Neural cell (in vitro differentiated cells): ENCODE data around the gene MRPS35. TPM values are rescaled to one million over a fixed set of nuclear protein-coding genes. Genes with fewer than 3 reads are reported as not detected.

Experiments
- H2AFZ ChIP-seq: fragments of 200-600, 300-800 bp; sonication (generic), shearing (Covaris generic); 2 replicates; pipeline ENCODE4 v1.6.0; 2014; ENCODE audit warnings: low read depth, mild to moderate bottlenecking, antibody characterized with exemption, low read length, moderate library complexity
- H3F3A ChIP-seq: fragments of 200-600 bp; shearing (Covaris generic); 2 replicates; pipeline ENCODE4 v1.6.1; 2016; ENCODE audit warnings: mild to moderate bottlenecking, moderate library complexity, mixed read lengths, antibody characterized with exemption, low read length; ENCODE audit not compliant: insufficient read depth, poor library complexity, severe bottlenecking
- H3K27ac ChIP-seq: fragments of 200-600, 300-800 bp; sonication (generic), shearing (Covaris generic); 2 replicates; pipeline ENCODE4 v1.5.1; 2014; ENCODE audit warnings: mild to moderate bottlenecking, low read length, moderate library complexity
- H3K27me3 ChIP-seq: fragments of 300-800, 200-600 bp; sonication (generic), shearing (Covaris generic); 2 replicates; pipeline ENCODE4 v1.6.0; 2014; ENCODE audit warnings: mild to moderate bottlenecking, low read depth, low read length, moderate library complexity; ENCODE audit not compliant: insufficient read depth
- H3K36me3 ChIP-seq: fragments of 300-800, 200-600 bp; sonication (generic), shearing (Covaris generic); 2 replicates; pipeline ENCODE4 v1.5.1; 2014; ENCODE audit warnings: mild to moderate bottlenecking, antibody characterized with exemption, low read length, moderate library complexity; ENCODE audit not compliant: insufficient read depth
- H3K4me2 ChIP-seq: fragments of 300-800, 200-600 bp; sonication (generic), shearing (Covaris generic); 2 replicates; pipeline ENCODE4 v1.6.0; 2014; ENCODE audit warnings: mild to moderate bottlenecking, low read length
- H3K4me3 ChIP-seq: fragments of 300-800, 200-600 bp; sonication (generic), shearing (Covaris generic); 2 replicates; pipeline ENCODE4 v1.5.1; 2014; ENCODE audit warnings: mild to moderate bottlenecking, low read length, moderate library complexity
- H3K79me2 ChIP-seq: fragments of 200-600 bp; shearing (Covaris generic); replicated peaks from 2 replicates; pipeline ENCODE4 v1.6.0; 2014; ENCODE audit warnings: mild to moderate bottlenecking, low read length, moderate library complexity; ENCODE audit not compliant: insufficient read depth
- H3K9ac ChIP-seq: fragments of 300-800, 200-600 bp; sonication (generic), shearing (Covaris generic); 2 replicates; pipeline ENCODE4 v1.6.1; 2016; ENCODE audit warnings: mild to moderate bottlenecking, low read length, mixed read lengths
- H3K9me2 ChIP-seq: fragments of 200-600 bp; shearing (Covaris generic); 2 replicates; pipeline ENCODE4 v1.6.1; 2016; ENCODE audit warnings: mild to moderate bottlenecking, low read length, mixed read lengths; ENCODE audit not compliant: insufficient read depth
- H3K9me3 ChIP-seq: fragments of 200-600, 300-800 bp; sonication (generic), shearing (Covaris generic); 2 replicates; pipeline ENCODE4 v1.6.1; 2016; ENCODE audit warnings: mild to moderate bottlenecking, mixed run types, low read length, moderate library complexity, mixed read lengths
- H4K20me1 ChIP-seq: fragments of 200-600 bp; shearing (Covaris generic); 2 replicates; pipeline ENCODE4 v1.6.1; 2016; ENCODE audit warnings: mild to moderate bottlenecking, mixed run types; ENCODE audit not compliant: insufficient read depth
- EP300 ChIP-seq: fragments of 450-650 bp; conservative IDR thresholded peaks from 2 replicates; pipeline ENCODE4 v1.6.1; 2014; ENCODE audit warnings: antibody characterized with exemption, mild to moderate bottlenecking, moderate library complexity; ENCODE audit not compliant: poor library complexity, severe bottlenecking
- EZH2 ChIP-seq: fragments of 200-600, 300-800 bp; shearing (Covaris generic), sonication (generic); IDR thresholded peaks from 2 replicates; pipeline ENCODE4 v1.6.1; 2014; ENCODE audit warnings: antibody characterized with exemption, low read length, borderline replicate concordance, mild to moderate bottlenecking; ENCODE audit not compliant: insufficient read depth, poor library complexity, severe bottlenecking
- MXI1 ChIP-seq: fragments of 450-650 bp; conservative IDR thresholded peaks from 2 replicates; pipeline ENCODE4 v1.6.1; 2014; ENCODE audit warnings: antibody characterized with exemption, mild to moderate bottlenecking; ENCODE audit not compliant: poor library complexity, severe bottlenecking
- POLR2AphosphoS5 ChIP-seq: IDR thresholded peaks from 2 replicates; pipeline ENCODE4 v1.6.1; 2012
- RAD21 ChIP-seq: fragments of 450-650 bp; conservative IDR thresholded peaks from 2 replicates; pipeline ENCODE4 v1.6.1; 2014; ENCODE audit warnings: antibody characterized with exemption, mild to moderate bottlenecking, moderate library complexity
- SMC3 ChIP-seq: fragments of 450-650 bp; conservative IDR thresholded peaks from 2 replicates; pipeline ENCODE4 v1.6.1; 2014; ENCODE audit warnings: antibody characterized with exemption, mild to moderate bottlenecking, moderate library complexity; ENCODE audit not compliant: poor library complexity
- TAF1 ChIP-seq: IDR thresholded peaks from 2 replicates; pipeline ENCODE4 v1.6.1; 2012; ENCODE audit warnings: low read depth
- polyA plus RNA-seq: library from polyadenylated mRNA; depleted of rRNA; stranded (reverse); fragments of >200 nt; gene quantifications from 2 replicates; pipeline ENCODE4 v1.2.3, GENCODE V29; 2014
- TF ChIP-seq, protein P1 (sequence below): fragments of 450-650 bp; IDR thresholded peaks from 2 replicates; pipeline ENCODE4 v1.5.1; 2014; ENCODE audit warnings: antibody characterized with exemption, mild to moderate bottlenecking, moderate library complexity; ENCODE audit not compliant: poor library complexity, severe bottlenecking
- TF ChIP-seq, protein P2 (sequence below): IDR thresholded peaks from 2 replicates; pipeline ENCODE4 v1.6.1; 2012; ENCODE audit warnings: borderline replicate concordance

The MRPS35 gene
- polyA plus RNA-seq, 1 donor from 2014 or later: 105 TPM

DNA sequence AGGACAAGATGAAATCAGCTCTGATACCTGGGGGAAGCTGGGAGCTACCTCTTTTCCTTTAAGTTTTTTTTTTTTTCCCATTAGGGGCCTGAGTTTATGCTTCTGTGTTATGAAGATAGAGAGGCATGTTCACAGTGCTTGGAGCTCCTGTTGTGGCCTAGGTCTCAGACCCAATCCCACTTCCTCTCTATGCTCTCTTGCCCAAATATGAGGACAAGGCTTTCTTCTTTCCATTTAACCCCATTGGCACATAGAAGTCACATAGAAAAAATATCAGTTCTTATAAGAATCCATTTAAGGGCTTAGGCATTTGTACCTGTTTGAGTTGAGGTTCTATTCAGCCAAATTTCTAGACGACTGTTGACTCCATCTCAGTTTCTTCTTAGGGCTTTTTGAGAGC, 12.6 kb downstream of the MRPS35 start:
- Histone ChIP-seq H3K36me3 (no peaks in the 10 kb centered on the region), H2AFZ (no peak overlapping the region), H3K4me2 (no peak overlapping the region), H3K9ac (no peak overlapping the region), H3F3A (no peaks in the 10 kb centered on the region), H3K79me2 (no peaks in the 10 kb centered on the region), H3K27ac (no peak overlapping the region), H3K9me2 (no peaks in the 10 kb centered on the region), H3K9me3 (no peaks in the 10 kb centered on the region), H4K20me1 (no peaks in the 10 kb centered on the region), H3K27me3 (no peaks in the 10 kb centered on the region), H3K4me3 (no peak overlapping the region)
- TF ChIP-seq SMC3 (no peak), RAD21 (no peak), MXI1 (no peak), POLR2AphosphoS5 (no peak), EZH2 (no peak), EP300 (no peak)
- TF ChIP-seq, protein P1, sequence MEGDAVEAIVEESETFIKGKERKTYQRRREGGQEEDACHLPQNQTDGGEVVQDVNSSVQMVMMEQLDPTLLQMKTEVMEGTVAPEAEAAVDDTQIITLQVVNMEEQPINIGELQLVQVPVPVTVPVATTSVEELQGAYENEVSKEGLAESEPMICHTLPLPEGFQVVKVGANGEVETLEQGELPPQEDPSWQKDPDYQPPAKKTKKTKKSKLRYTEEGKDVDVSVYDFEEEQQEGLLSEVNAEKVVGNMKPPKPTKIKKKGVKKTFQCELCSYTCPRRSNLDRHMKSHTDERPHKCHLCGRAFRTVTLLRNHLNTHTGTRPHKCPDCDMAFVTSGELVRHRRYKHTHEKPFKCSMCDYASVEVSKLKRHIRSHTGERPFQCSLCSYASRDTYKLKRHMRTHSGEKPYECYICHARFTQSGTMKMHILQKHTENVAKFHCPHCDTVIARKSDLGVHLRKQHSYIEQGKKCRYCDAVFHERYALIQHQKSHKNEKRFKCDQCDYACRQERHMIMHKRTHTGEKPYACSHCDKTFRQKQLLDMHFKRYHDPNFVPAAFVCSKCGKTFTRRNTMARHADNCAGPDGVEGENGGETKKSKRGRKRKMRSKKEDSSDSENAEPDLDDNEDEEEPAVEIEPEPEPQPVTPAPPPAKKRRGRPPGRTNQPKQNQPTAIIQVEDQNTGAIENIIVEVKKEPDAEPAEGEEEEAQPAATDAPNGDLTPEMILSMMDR: no peak
- TF ChIP-seq, protein P2, sequence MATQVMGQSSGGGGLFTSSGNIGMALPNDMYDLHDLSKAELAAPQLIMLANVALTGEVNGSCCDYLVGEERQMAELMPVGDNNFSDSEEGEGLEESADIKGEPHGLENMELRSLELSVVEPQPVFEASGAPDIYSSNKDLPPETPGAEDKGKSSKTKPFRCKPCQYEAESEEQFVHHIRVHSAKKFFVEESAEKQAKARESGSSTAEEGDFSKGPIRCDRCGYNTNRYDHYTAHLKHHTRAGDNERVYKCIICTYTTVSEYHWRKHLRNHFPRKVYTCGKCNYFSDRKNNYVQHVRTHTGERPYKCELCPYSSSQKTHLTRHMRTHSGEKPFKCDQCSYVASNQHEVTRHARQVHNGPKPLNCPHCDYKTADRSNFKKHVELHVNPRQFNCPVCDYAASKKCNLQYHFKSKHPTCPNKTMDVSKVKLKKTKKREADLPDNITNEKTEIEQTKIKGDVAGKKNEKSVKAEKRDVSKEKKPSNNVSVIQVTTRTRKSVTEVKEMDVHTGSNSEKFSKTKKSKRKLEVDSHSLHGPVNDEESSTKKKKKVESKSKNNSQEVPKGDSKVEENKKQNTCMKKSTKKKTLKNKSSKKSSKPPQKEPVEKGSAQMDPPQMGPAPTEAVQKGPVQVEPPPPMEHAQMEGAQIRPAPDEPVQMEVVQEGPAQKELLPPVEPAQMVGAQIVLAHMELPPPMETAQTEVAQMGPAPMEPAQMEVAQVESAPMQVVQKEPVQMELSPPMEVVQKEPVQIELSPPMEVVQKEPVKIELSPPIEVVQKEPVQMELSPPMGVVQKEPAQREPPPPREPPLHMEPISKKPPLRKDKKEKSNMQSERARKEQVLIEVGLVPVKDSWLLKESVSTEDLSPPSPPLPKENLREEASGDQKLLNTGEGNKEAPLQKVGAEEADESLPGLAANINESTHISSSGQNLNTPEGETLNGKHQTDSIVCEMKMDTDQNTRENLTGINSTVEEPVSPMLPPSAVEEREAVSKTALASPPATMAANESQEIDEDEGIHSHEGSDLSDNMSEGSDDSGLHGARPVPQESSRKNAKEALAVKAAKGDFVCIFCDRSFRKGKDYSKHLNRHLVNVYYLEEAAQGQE: no peak

DNA sequence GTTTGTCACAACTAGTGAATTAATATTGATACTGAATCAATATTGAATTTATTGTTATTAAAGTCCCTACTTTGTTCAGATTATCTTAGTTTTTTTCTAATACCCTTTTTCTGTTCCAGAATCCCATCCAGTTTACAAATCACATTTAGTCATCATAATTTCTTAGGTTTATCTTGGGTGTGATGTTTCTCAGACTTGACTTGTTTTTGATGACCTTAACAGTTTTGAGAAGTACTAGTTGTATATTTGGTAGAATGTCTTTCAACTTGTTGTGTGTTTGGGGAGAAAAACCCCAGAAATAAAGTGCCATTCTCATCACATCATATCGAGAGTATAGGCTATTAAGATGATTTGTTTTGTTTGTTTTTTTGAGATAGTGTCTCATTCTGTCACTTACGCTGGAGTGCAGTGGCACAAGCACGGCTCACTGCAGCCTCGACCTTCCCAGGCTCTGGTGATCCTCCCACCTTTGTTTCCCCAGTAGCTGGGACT, 19.5 kb downstream of the MRPS35 start:
- Histone ChIP-seq H3K9ac (no peak overlapping the region), H3K79me2 (no peaks in the 10 kb centered on the region), H3K4me3 (no peak overlapping the region), H3F3A (no peaks in the 10 kb centered on the region), H4K20me1 (no peaks in the 10 kb centered on the region), H3K36me3 (peaks cover 6% of the 10 kb centered on the region), H3K27me3 (no peaks in the 10 kb centered on the region), H3K9me2 (no peaks in the 10 kb centered on the region), H3K27ac (no peak overlapping the region), H3K4me2 (no peak overlapping the region), H2AFZ (no peak overlapping the region), H3K9me3 (no peaks in the 10 kb centered on the region)
- TF ChIP-seq, protein P1: no peak
- TF ChIP-seq EP300: no peak
- no peak for TF ChIP-seq RAD21
- TF ChIP-seq EZH2: no peak
- no peak for TF ChIP-seq POLR2AphosphoS5
- TF ChIP-seq TAF1: no peak
- no peak for TF ChIP-seq SMC3
- TF ChIP-seq, protein P2: no peak
- TF ChIP-seq MXI1: no peak
